AG04449 (cell line): ENCODE results near the gene USP34.

Source experiments
- CTCF ChIA-PET: fragments of 350-600 bp; formaldehyde crosslinking; extraction: SDS; loops from one replicate; lab custom pipeline; 2021; ENCODE audit warnings: antibody characterized with exemption; lab: Yijun Ruan, JAX
- POLR2A ChIA-PET: fragments of 400-600, 350-600 bp; formaldehyde crosslinking; extraction: SDS; loops from one replicate; lab custom pipeline; 2020; ENCODE audit warnings: antibody characterized with exemption, inconsistent platforms; lab: Yijun Ruan, JAX
- DNase-seq: peaks from one replicate; pipeline ENCODE4 v3.0.0-alpha.2; 2010; ENCODE audit warnings: low read depth, low spot score
- H3K4me3 ChIP-seq: 2 replicates; pipeline ENCODE4 v1.5.1; 2011; ENCODE audit warnings: low read depth, mild to moderate bottlenecking, control low read depth, low read length
- CTCF ChIP-seq: IDR thresholded peaks from one replicate; pipeline ENCODE4 v1.5.1; 2011; ENCODE audit warnings: mild to moderate bottlenecking, moderate library complexity, low read length, control low read depth, inconsistent platforms; ENCODE audit not compliant: insufficient read depth; ENCODE audit errors: missing control alignments

The USP34 gene

GRCh38 chr2:61433606-61434005, 37.3 kb downstream of the USP34 start:
- ChIA-PET CTCF (interaction anchor here (0.8 kb wide), 1 partner anchor 13 kb away, joined by 3 read pairs; no protein-coding TSS in a partner anchor), POLR2A (no interaction called here)
- DNase-seq, result no peak
- no peak for TF ChIP-seq CTCF
- no peak overlapping the region for H3K4me3 ChIP-seq

GRCh38 chr2:61432990-61433389, 37.9 kb downstream of the USP34 start:
- POLR2A ChIA-PET, result no interaction called here
- DNase-seq, result no peak
- TF ChIP-seq CTCF, result no peak
- H3K4me3 ChIP-seq, result no peak overlapping the region
- CTCF ChIA-PET, result no interaction called here

- no peak overlapping the region for H3K4me3 ChIP-seq
- DNase-seq, result no peak
- ChIA-PET POLR2A (no interaction called here), CTCF (no interaction called here)
- no peak for TF ChIP-seq CTCF
Observed at GRCh38 chr2:61431345-61431744, 39.5 kb downstream of the USP34 start.

GRCh38 chr2:61426267-61426897, 44.5 kb downstream of the USP34 start:
- H3K4me3 ChIP-seq, result no peak overlapping the region
- peak; percentile 45 for TF ChIP-seq CTCF
- no peak for DNase-seq
- ChIA-PET CTCF (interaction anchor here (0.8 to 2.4 kb wide), 4 partner anchors 9 to 15 kb away, joined by 3 to 9 read pairs (median 4); no protein-coding TSS in a partner anchor), POLR2A (interaction anchor here (0.6 kb wide), 1 partner anchor 17 kb away, joined by 3 read pairs; no protein-coding TSS in a partner anchor)

- no peak overlapping the region for H3K4me3 ChIP-seq
- no peak for TF ChIP-seq CTCF
- CTCF ChIA-PET, result interaction anchor here (0.8 to 2.4 kb wide), 4 partner anchors 9 to 14 kb away, joined by 3 to 9 read pairs (median 4); no protein-coding TSS in a partner anchor
- POLR2A ChIA-PET, result no interaction called here
- no peak for DNase-seq
Observed at GRCh38 chr2:61425605-61426155, 45.2 kb downstream of the USP34 start.

- POLR2A ChIA-PET, result no interaction called here
- no peak for DNase-seq
- CTCF ChIA-PET, result no interaction called here
- no peak for TF ChIP-seq CTCF
- H3K4me3 ChIP-seq, result no peak overlapping the region
Observed at GRCh38 chr2:61423714-61424113, 47.2 kb downstream of the USP34 start.
